SK-N-SH (cell line): ENCODE measurements around the gene SPAG8.

Experiments
- CTCF ChIP-seq: fragments of 200-600 bp; sonication (generic); IDR thresholded peaks from 2 replicates; pipeline ENCODE4 v1.6.1; 2017; ENCODE audit warnings: antibody characterized with exemption, mild to moderate bottlenecking, moderate library complexity
- EP300 ChIP-seq, 2 experiments: IDR thresholded peaks; 2 replicates each; pipeline versions ENCODE4 v1.4.0 to v1.6.1; 2012; ENCODE audit warnings: borderline replicate concordance in 1 of 2, low read depth in 1 of 2, low read length in 1 of 2
- GABPA ChIP-seq: IDR thresholded peaks from 2 replicates; pipeline ENCODE4 v1.4.0; 2012; ENCODE audit warnings: low read depth, mild to moderate bottlenecking
- MAX ChIP-seq: IDR thresholded peaks from 2 replicates; pipeline ENCODE4 v1.4.0; 2012; ENCODE audit warnings: low read depth
- NFIC ChIP-seq: IDR thresholded peaks from 2 replicates; pipeline ENCODE4 v1.4.0; 2012; ENCODE audit warnings: borderline replicate concordance
- POLR2AphosphoS5 ChIP-seq: IDR thresholded peaks from 2 replicates; pipeline ENCODE4 v1.6.1; 2012; ENCODE audit warnings: low read depth, low read length
- RCOR1 ChIP-seq: fragments of 150-350 bp; IDR thresholded peaks from 2 replicates; pipeline ENCODE4 v1.6.1; 2017; ENCODE audit warnings: antibody characterized with exemption, low read length
- REST ChIP-seq: IDR thresholded peaks from 2 replicates; pipeline ENCODE4 v1.6.1; 2012; ENCODE audit warnings: mild to moderate bottlenecking, low read depth, low read length, moderate library complexity
- RFX5 ChIP-seq: IDR thresholded peaks from 2 replicates; pipeline ENCODE4 v1.6.1; 2012; ENCODE audit warnings: mild to moderate bottlenecking, improper control_type of control experiment, low read length
- RXRA ChIP-seq: IDR thresholded peaks from 2 replicates; pipeline ENCODE4 v1.4.0; 2012; ENCODE audit warnings: low read depth, mild to moderate bottlenecking, borderline replicate concordance
- TCF12 ChIP-seq: IDR thresholded peaks from 2 replicates; pipeline ENCODE4 v1.4.0; 2012
- TEAD4 ChIP-seq: IDR thresholded peaks from 2 replicates; pipeline ENCODE4 v1.4.0; 2012; ENCODE audit warnings: mild to moderate bottlenecking, borderline replicate concordance; ENCODE audit not compliant: insufficient read depth
- YY1 ChIP-seq: IDR thresholded peaks from 2 replicates; pipeline ENCODE4 v1.4.0; 2012; ENCODE audit warnings: low read depth, mild to moderate bottlenecking

GRCh38 chr9:35847792-35848572, 35.9 kb upstream of the SPAG8 start:
- no peak for TF ChIP-seq YY1
- no peak; the same call in 1 of the 2 replicates for TF ChIP-seq POLR2AphosphoS5
- TF ChIP-seq CTCF: no peak
- no peak for TF ChIP-seq RCOR1
- no peak for TF ChIP-seq GABPA
- TF ChIP-seq NFIC: no peak
- TF ChIP-seq RXRA: no peak
- no peak for TF ChIP-seq EP300 (IDR thresholded peaks at IDR 0.05; ENCODE audit: borderline replicate concordance in 1 of 2, low read depth in 1 of 2, low read length in 1 of 2)
- TF ChIP-seq REST: no peak
- TF ChIP-seq TEAD4: no peak
- peak; percentile 63 for TF ChIP-seq TCF12
- TF ChIP-seq MAX: 0 out of 2 replicates have a peak, but pooled peaks have one; percentile 33
- no peak for TF ChIP-seq RFX5
